Keratinocyte (primary cell): Measurements from ENCODE around the gene IREB2. TPM values are rescaled to one million over a fixed set of nuclear protein-coding genes. Genes with fewer than 3 reads are reported as not detected.
"Not testable (repeated sequence)": the region's sequence is repeated elsewhere in the genome, so short reads cannot be mapped to it uniquely, and the experiment has no call there.

Source experiments
- DNase-seq: peaks from one replicate; pipeline ENCODE4 v3.0.0-alpha.2; 2011; ENCODE audit warnings: low read depth, missing footprints, low spot score
- FAIRE-seq: peaks from 2 replicates; lab custom pipeline; 2011; peaks lifted over from hg19 to GRCh38; lab: Jason Lieb, UNC
- H2AFZ ChIP-seq: 2 replicates; pipeline ENCODE4 v1.6.0; 2012; ENCODE audit warnings: low read length, control low read depth, inconsistent platforms; ENCODE audit not compliant: control insufficient read depth
- H3K27ac ChIP-seq: 2 replicates; pipeline ENCODE4 v1.5.1; 2011; ENCODE audit warnings: low read length; ENCODE audit not compliant: control insufficient read depth, insufficient read depth
- H3K27me3 ChIP-seq: 3 replicates; pipeline ENCODE4 v1.6.0; 2011; ENCODE audit warnings: low read length; ENCODE audit not compliant: control insufficient read depth, insufficient read depth; ENCODE audit errors: extremely low read depth
- H3K36me3 ChIP-seq, 2 experiments: 2 replicates in 1 of 2; 3 replicates in 1 of 2; pipeline ENCODE4 v1.5.1; 2011; ENCODE audit warnings: low read length in 2 of 2, mild to moderate bottlenecking in 1 of 2; ENCODE audit not compliant: control insufficient read depth in 2 of 2, insufficient read depth in 2 of 2; ENCODE audit errors: extremely low read depth in 1 of 2
- H3K4me1 ChIP-seq: 3 replicates; pipeline ENCODE4 v1.5.1; 2011; ENCODE audit warnings: low read length; ENCODE audit not compliant: control insufficient read depth, insufficient read depth; ENCODE audit errors: extremely low read depth
- H3K4me2 ChIP-seq: 3 replicates; pipeline ENCODE4 v1.6.0; 2011; ENCODE audit warnings: low read depth, low read length; ENCODE audit not compliant: control insufficient read depth, insufficient read depth; ENCODE audit errors: extremely low read depth
- H3K4me3 ChIP-seq, 3 experiments: fragments of 200-600 bp in 1 of 3; sonication (generic) in 1 of 3; 2 replicates in 2 of 3; 3 replicates in 1 of 3; pipeline ENCODE4 v1.5.1; 2011 to 2016; ENCODE audit warnings: low read length in 3 of 3, mild to moderate bottlenecking in 3 of 3, control low read depth in 2 of 3, inconsistent platforms in 1 of 3, low read depth in 1 of 3, mixed read lengths in 1 of 3, mixed run types in 1 of 3, moderate library complexity in 1 of 3; ENCODE audit not compliant: control insufficient read depth in 2 of 3, insufficient read depth in 2 of 3; ENCODE audit errors: extremely low read depth in 1 of 3
- H3K79me2 ChIP-seq: 2 replicates; pipeline ENCODE4 v1.6.0; 2012; ENCODE audit warnings: low read length; ENCODE audit not compliant: control insufficient read depth, insufficient read depth
- H3K9ac ChIP-seq: 3 replicates; pipeline ENCODE4 v1.6.0; 2011; ENCODE audit warnings: low read length; ENCODE audit not compliant: control insufficient read depth, insufficient read depth; ENCODE audit errors: extremely low read depth
- H3K9me1 ChIP-seq: 3 replicates; pipeline ENCODE4 v1.6.0; 2011; ENCODE audit warnings: low read length; ENCODE audit not compliant: control insufficient read depth, insufficient read depth; ENCODE audit errors: extremely low read depth
- H3K9me3 ChIP-seq: 2 replicates; pipeline ENCODE4 v1.5.1; 2012; ENCODE audit warnings: low read depth, low read length; ENCODE audit not compliant: control insufficient read depth
- H4K20me1 ChIP-seq: 3 replicates; pipeline ENCODE4 v1.6.0; 2011; ENCODE audit warnings: low read length; ENCODE audit not compliant: control insufficient read depth, insufficient read depth; ENCODE audit errors: extremely low read depth
- EZH2 ChIP-seq: IDR thresholded peaks from one replicate; pipeline ENCODE4 v1.6.1; 2012; ENCODE audit warnings: inconsistent platforms, mild to moderate bottlenecking, low read length, moderate library complexity
- dilution Hi-C: fragments of 300-500 bp; cut with MboI; formaldehyde crosslinking; loops from one replicate; pipeline ENCODE4 v1.7.0; 2020; ENCODE audit warnings: low sequenced_read_pairs; ENCODE audit not compliant: extremely low pct_ligation_motif_present
- polyA plus RNA-seq, 5 experiments: library from polyadenylated mRNA; depleted of rRNA in 3 of 5; stranded (reverse) in 3 of 5; stranded (forward) in 1 of 5; unstranded in 1 of 5; fragments of >200 nt; gene quantifications; 1 replicate in 1 of 5; 2 replicates in 3 of 5; 3 replicates in 1 of 5; pipeline versions ENCODE4 v1.2.1 to v1.2.3, GENCODE V29; 2011 to 2012; ENCODE audit warnings: missing spikeins in 2 of 5, low read depth in 1 of 5, low replicate concordance in 1 of 5
- TF ChIP-seq, protein P1 (sequence below), 3 experiments: IDR thresholded peaks in 1 of 3; conservative IDR thresholded peaks in 1 of 3; optimal IDR thresholded peaks in 1 of 3; 2 replicates in 2 of 3; 3 replicates in 1 of 3; pipeline versions ENCODE3 to v1.5.1; 2011; ENCODE audit warnings: low read length in 3 of 3, mild to moderate bottlenecking in 3 of 3, moderate library complexity in 2 of 3, control low read depth in 1 of 3, inconsistent platforms in 1 of 3; ENCODE audit not compliant: insufficient read depth in 2 of 3; ENCODE audit errors: extremely low read depth in 1 of 3

IREB2 gene
- polyA plus RNA-seq, 1 donor (not counting 4 experiments of a cell fraction or from before 2014, with no cell fraction given) = 20.5 TPM

- no peaks in the 10 kb centered on the region for H3K79me2 ChIP-seq
- FAIRE-seq = no peak
- no peaks in the 10 kb centered on the region for H3K9me1 ChIP-seq
- dilution Hi-C loops = no loop called here
- H3K27ac ChIP-seq = no peak overlapping the region
- H3K4me3 ChIP-seq = no peak overlapping the region
- H3K9ac ChIP-seq = no peak overlapping the region
- no peak overlapping the region for H2AFZ ChIP-seq
- TF ChIP-seq EZH2 = no peak
- TF ChIP-seq, protein P1, sequence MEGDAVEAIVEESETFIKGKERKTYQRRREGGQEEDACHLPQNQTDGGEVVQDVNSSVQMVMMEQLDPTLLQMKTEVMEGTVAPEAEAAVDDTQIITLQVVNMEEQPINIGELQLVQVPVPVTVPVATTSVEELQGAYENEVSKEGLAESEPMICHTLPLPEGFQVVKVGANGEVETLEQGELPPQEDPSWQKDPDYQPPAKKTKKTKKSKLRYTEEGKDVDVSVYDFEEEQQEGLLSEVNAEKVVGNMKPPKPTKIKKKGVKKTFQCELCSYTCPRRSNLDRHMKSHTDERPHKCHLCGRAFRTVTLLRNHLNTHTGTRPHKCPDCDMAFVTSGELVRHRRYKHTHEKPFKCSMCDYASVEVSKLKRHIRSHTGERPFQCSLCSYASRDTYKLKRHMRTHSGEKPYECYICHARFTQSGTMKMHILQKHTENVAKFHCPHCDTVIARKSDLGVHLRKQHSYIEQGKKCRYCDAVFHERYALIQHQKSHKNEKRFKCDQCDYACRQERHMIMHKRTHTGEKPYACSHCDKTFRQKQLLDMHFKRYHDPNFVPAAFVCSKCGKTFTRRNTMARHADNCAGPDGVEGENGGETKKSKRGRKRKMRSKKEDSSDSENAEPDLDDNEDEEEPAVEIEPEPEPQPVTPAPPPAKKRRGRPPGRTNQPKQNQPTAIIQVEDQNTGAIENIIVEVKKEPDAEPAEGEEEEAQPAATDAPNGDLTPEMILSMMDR (optimal IDR thresholded peaks at IDR 0.05 in 1 of 3, IDR thresholded peaks at IDR 0.05 in 1 of 3, conservative IDR thresholded peaks at IDR 0.05 in 1 of 3; ENCODE audit: extremely low read depth in 1 of 3, insufficient read depth in 2 of 3, low read length in 3 of 3) = no peak
- H3K4me1 ChIP-seq = no peaks in the 10 kb centered on the region
- no peaks in the 10 kb centered on the region for H3K9me3 ChIP-seq
- H3K36me3 ChIP-seq = no peaks in the 10 kb centered on the region
- no peaks in the 10 kb centered on the region for H3K27me3 ChIP-seq
- no peak for DNase-seq
- no peaks in the 10 kb centered on the region for H4K20me1 ChIP-seq
- H3K4me2 ChIP-seq = no peak overlapping the region
Measured at GRCh38 chr15:78402061-78402610, 35.9 kb upstream of the IREB2 start.

DNA sequence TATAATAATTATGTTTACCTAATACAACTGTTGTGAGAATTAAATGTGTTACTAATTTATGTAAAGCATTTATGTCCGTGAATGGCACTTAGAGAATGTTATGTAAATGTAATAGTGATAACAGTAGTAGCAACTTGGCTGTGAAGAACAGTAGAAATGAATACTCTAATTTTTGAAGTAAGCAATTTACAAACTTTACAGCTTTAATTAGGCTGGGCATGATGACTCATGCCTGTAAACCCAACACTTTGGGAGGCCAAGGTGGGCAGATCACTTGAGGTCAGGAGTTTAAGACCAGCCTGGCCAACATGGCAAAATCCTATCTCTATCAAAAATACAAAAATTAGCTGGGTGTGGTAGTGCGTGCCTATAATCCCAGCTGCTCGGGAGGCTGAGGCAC lies 33.9 kb upstream of the IREB2 start:
- no peak overlapping the region for H2AFZ ChIP-seq
- no peaks in the 10 kb centered on the region for H4K20me1 ChIP-seq
- peaks cover 18% of the 10 kb centered on the region for H3K4me1 ChIP-seq
- H3K4me3 ChIP-seq = no peak overlapping the region
- no peaks in the 10 kb centered on the region for H3K9me1 ChIP-seq
- TF ChIP-seq, protein P1 (optimal IDR thresholded peaks at IDR 0.05 in 1 of 3, IDR thresholded peaks at IDR 0.05 in 1 of 3, conservative IDR thresholded peaks at IDR 0.05 in 1 of 3; ENCODE audit: extremely low read depth in 1 of 3, insufficient read depth in 2 of 3, low read length in 3 of 3) = no peak
- TF ChIP-seq EZH2 = no peak
- no peak for DNase-seq
- H3K27ac ChIP-seq = no peak overlapping the region
- no peaks in the 10 kb centered on the region for H3K27me3 ChIP-seq
- H3K36me3 ChIP-seq = no peaks in the 10 kb centered on the region
- no peak overlapping the region for H3K9ac ChIP-seq
- no peak for FAIRE-seq
- no peak overlapping the region for H3K4me2 ChIP-seq
- no peaks in the 10 kb centered on the region for H3K79me2 ChIP-seq
- H3K9me3 ChIP-seq = no peaks in the 10 kb centered on the region
- dilution Hi-C loops = no loop called here

DNA sequence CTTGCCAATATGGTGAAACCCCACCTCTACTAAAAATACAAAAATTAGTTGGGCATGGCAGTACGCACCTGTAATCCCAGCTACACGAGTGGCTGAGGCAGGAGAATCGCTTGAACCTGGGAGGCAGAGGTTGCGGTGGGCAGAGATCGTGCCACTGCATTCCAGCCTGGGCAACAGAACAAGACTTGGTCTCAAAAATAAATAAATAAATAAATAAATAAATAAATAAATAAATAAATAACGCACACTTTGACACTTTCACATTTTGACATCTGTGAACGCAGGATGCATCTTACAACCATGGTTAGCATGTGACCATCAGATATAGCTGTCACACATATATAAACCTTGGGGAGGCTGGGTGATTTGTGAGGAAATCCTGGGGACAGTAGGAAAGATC lies 33.2 kb upstream of the IREB2 start:
- not testable (repeated sequence) for H2AFZ ChIP-seq, H3K9me1 ChIP-seq

More for the DNA sequence above, 33.2 kb upstream of the IREB2 start:
- FAIRE-seq, H3K27me3 ChIP-seq, H3K9ac ChIP-seq, H3K9me3 ChIP-seq, H3K4me2 ChIP-seq, DNase-seq, H3K36me3 ChIP-seq, H3K79me2 ChIP-seq, H3K4me3 ChIP-seq, H3K27ac ChIP-seq, H4K20me1 ChIP-seq, dilution Hi-C loops: not testable (repeated sequence)
- H3K4me1 ChIP-seq = peaks cover 20% of the 10 kb centered on the region
